ENCODE data around the gene PLN.

The PLN gene

DNA sequence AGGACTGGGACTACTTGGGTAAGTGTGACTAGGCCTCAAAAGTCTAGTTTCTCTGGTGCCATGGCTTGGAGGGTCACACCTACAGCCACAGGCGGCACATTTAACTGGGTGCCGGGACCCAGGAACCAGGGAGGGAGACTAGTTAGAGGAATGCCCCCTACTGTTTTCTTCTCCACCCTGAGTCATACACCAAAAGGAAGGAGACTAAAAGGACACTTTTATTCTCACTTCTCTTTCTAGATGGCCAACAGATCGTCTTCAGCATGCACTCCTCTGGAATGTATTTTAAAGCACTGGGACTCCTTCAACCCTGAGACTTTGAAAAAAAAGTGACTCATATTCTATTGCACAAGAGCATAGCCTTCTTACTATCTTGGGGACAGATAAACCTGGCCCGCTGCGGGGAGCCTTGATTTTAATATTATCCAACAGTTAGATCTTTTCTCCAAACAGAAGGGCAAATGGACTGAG is 33.4 kb downstream of the PLN start:
- DNase-seq = no peak

DNA sequence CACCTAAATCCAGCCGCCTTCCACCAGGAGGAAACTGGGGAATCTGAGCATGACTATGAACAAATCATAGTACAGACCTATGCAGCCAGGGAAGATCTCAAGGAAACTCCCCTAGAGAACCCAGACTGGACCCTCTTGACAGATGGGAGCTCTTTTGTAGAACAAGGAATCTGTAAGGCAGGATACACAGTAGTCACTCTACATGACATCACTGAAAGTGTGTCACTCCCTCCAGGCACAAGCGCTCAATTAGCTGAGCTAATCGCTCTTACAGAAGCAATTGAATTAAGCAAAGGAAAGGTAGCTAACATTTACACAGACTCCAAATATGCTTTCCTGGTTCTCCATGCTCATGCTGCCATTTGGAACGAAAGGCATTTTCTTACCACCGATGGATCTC is 36.8 kb downstream of the PLN start:
- DNase-seq = no peak

DNA sequence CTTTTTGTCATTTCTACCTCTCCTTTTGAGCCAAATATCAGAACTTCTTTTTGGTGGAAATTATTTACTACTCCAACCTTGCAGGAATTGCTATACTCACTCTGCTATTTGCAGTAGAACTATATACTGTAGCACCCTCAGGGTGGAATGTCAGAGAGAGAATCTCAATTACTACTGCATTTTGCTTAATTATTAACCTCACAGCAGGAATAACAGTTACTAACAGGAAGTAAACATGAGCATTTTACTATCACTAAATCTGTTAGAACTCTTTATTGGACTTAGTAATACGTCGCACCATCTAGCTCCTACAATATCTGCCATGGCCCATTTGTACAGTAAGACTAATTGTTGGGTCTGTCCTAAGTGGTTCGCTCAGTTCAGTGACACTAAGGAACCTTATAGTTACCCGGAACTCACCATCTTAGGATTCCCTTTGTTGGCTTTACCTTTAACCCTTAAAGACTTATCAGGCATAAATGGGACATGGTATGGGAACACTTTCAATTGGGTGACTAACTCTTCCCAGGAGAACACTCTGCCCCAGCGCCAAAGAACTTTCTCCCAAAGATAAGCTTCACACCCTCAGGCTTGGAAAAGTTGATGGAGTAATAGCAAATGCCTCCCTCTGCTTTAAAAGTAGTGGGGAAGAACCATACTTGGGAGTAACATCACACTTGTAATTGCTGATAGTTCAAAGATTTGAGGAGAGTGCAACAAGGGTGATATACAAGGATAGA is 38.8 kb downstream of the PLN start:
- DNase-seq = no peak

DNA sequence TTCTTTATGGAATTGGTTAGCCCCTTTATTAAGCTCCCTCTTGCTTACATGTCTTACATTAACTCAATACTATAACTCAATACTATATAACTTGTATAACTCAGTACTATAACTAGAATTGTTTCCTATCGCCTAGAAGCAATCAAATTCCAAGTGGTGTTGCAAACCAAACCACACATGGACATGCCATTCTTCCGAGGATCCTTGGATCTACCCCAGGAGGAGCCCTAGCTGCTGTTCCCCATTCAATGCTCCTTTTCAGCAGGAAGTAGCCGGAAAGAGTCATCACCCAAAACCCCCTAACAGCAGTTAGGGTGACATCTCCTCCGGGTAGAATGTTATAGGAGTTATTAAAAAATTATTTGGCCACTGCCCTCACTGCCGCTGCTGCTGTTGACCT is 40.5 kb downstream of the PLN start:
- DNase-seq = no peak

DNA sequence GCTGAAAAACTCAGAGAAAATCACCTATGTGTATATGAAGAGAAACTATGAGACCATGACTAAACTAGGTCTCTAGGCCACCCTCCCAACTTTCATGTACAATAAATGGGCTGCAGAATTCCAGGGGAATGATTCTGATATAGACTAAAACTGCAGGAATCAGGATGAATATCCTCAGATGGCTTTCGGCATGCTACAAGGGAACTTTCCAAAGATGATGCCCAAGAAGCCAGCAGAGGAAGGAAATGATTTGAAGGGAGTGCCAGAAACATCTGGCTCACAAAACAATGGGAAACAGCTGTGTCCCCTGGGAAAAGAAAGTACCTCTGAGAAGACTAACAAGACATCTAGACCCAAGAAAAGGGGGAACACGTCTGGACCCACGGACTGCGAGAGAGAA is 41.1 kb downstream of the PLN start:
- no peak for DNase-seq

DNA sequence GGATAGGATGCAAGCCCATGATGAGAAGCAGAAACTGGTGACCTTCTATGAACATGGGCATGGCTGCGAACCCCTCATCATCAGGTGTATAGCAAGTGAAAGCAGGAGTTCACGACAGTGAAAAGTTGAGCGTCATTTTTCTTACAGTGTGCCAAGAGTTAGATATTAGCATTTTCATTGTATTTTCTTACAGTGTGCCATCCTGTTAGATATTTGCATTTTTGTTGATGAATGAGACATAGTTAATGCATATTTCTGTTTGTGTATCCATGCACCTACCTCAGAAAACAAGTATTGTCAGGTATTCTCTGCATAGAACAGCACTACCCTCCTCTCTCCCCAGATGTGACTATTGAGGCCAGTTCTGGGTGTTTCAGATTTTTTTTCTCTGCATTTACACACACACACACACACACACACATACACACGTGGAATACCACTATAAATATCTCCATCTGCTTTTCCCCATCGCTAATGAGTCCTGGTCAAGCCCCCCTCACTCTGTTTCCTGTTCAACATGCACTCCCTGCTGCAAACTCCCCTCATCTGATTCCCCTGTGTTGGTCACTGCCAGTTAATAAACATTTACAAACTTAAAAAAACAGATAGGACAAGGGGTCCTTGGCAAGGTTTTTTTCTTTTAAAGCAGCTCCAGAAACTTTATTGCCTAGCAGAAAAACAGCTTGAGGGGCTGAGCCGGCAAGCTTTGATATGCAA is 41.7 kb downstream of the PLN start:
- DNase-seq = no peak

DNA sequence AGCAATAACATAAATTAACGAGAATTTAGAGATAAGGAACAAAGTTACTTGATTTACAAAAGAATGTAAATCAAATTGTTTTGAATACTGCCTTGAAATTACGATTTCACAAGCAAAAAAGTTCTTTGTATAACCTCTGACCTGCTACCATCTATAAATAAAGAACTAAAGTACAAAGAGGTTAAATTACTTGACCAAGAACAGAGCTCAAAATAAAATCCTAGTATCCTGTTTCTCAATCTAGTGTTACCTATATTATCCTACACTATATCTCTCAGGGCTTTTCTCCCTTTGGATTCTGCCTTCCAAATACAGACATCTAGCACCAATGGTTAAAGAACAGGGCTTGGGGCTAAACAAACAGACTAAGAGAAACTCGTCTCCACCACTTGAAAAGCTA is 43.8 kb downstream of the PLN start:
- no peak for DNase-seq

DNA sequence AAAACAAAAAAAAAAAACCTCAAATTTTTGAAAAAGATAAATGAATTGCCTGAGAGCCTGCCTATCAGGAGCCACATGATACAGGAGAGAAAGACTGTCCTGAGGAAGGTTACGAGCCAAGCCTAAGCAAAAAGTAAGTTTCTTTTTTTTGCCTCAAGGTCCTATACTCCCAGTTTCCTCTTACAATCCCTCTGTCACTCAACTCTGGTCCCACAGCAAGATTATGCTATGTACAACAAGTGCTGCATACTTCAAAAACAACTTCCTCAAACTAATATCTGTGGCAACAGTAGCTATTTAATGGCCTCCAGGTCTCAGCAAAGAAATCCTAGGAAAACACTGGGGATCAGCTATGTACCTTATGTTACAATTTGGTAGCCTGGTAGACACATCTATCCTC is 46.8 kb downstream of the PLN start:
- no peak for DNase-seq

DNA sequence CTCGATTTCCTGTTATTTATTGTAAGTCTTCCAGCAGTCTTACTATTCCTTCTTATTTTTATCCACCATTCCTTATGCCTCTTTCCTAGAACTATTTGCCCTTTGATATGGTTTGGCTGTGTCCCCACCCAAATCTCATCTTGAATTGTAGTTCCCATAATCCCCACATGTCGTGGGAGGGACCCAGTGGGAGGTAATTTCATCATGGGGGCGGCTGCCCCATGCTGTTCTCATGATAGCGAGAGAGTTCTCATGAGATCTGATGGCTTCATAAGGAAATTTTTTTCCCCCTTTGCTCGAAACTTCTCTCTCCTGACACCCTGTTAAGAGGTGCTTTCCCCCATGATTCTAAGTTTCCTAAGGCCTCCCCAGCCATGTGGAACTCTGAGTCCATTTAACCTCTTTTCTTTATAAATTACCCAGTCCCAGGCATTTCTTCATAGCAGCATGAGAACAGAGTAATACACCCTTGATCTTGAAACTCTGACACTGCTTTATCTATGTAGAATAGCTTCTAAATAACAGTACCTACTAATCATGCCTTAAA is 48.8 kb downstream of the PLN start:
- DNase-seq = no peak

DNA sequence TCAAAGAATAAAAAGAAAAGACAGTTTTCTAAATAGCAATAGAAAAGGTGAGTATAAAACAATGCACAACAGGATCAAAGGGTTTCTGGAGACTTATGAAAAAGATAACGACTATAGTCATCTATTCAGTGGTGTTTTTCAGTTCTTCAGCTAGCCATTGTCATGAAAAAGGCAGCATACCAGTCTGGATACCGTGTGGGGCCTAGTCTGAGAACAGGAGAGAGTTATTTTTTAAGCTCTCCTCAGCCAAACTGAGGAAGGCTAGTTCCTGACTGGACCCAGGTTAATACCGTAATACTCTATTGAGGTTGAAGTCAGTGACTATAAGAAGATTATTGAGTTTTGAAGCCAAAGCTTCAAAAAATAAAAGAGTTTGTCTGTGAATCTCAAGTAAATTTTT is 49.5 kb downstream of the PLN start:
- DNase-seq = no peak

DNA sequence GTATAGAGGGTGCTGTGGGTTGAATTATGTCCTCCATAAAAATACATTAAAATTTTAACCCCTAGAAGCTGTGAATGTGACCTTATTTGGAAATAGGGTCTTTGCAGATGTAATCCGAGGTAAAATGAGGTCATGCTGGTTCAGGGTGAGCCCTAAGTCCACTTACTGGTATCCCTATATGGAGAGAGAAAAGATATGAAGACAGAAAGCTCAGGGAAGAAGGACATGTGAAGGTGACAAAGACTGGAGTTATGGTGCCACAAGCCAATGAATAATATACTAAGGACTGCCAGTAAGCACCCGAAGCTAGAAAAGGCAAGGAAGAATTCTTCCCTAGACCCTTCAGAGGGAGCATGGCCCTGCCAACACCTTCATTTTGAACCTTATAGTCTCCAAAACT is 50.2 kb downstream of the PLN start:
- DNase-seq = no peak

DNA sequence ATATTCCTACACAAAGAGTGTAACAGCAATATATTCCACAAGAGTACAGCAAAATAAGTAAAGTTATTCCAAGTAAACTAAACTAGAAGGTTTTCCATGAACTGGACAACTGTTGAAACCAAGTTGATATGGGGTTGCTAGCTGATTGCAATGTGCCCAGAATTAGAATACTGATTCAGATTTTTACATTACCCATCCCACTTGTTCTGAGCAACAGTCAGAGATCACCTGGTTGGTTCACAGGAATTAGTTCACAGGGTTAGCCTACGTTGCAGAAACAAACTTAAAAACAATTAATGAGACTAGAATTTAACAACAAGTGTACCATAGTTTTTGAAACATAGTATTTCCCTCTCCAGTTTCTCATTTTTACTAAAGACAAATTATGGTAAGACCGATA is 54.2 kb downstream of the PLN start:
- DNase-seq = no peak

DNA sequence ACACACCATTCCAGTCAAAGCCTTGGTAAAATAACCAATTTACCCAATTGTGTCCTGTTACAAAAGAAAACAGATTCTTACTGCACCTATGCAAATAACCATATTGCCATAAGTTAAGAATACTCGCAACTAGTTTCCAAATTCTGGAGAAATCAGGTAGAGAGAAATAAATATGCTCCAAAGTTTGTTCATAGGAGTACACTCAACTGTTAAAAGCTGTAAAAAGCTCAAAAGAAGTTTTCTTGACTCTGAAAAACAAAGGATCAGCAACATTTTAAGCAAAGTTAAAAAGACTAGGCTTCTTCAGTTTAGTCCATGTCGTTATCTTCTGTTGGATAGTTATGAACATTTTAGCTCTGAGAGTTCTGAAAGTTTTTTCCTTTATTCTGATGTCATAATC is 55.3 kb downstream of the PLN start:
- no peak for DNase-seq

DNA sequence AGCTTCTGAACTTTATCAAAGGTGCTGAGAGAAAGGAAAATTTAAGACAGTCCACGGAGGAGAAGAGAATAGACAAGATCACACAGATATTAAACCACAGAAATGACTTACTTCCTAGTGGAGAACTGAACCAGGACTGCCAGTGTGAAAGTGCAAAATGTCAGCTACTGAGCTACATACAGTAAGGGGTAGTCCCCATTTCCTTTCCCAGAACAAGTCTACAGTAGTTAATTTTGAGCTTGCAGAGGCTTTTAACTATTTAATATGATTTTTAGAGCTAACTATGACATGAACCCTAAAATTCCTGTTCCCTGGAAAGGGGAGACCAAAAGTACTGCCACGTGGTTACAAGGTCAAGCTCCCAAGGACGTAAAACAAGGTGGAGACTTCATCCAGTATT is 58.2 kb downstream of the PLN start:
- DNase-seq = no peak

DNA sequence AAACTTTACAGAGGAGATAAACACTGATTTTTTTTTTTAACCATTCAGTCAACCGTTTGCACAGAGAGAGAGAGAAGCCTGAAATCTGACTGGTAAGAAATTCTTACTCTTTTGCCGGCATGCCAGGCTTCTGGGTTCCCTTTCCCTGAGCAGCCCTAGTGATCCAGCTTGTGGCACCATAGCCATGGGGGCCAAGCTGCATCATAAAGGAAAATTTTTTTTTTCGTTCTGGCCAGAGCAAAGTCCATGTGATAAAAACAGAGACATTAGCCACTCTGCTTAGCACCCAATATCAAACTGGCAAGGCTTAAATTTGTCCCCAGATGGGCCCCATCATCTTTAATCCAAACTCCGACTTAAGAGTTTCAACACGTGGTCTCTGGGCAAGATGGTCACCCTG is 58.8 kb downstream of the PLN start:
- no peak for DNase-seq

Measured in GF-D8 (cell line).